MM.1S (cell line): ENCODE data around the gene TRAF3.
"Not testable (repeated sequence)": the region's sequence is repeated elsewhere in the genome, so short reads cannot be mapped to it uniquely, and the experiment has no call there.

Experiments used
- DNase-seq: peaks from one replicate; pipeline ENCODE4 v3.0.0-alpha.2; 2015
- H2AFZ ChIP-seq: fragments of 300-600 bp; sonication (generic); 2 replicates; pipeline ENCODE4 v1.6.0; 2016; ENCODE audit warnings: antibody characterized with exemption, low read length
- H3F3A ChIP-seq: fragments of 300-600 bp; sonication (generic); 2 replicates; pipeline ENCODE4 v1.6.1; 2016; ENCODE audit warnings: mild to moderate bottlenecking, antibody characterized with exemption, low read length, moderate library complexity, mixed read lengths; ENCODE audit not compliant: insufficient read depth
- H3K27ac ChIP-seq: fragments of 300-600 bp; sonication (generic); 2 replicates; pipeline ENCODE4 v1.5.1; 2016; ENCODE audit warnings: mild to moderate bottlenecking, low read length
- H3K27me3 ChIP-seq: fragments of 300-600 bp; sonication (generic); replicated peaks from 2 replicates; pipeline ENCODE4 v1.6.0; 2016; ENCODE audit warnings: low read length; ENCODE audit not compliant: insufficient read depth
- H3K36me3 ChIP-seq: fragments of 300-600 bp; sonication (generic); replicated peaks from 2 replicates; pipeline ENCODE4 v1.6.1; 2016; ENCODE audit warnings: mild to moderate bottlenecking, low read length, mixed read lengths; ENCODE audit not compliant: insufficient read depth
- H3K4me1 ChIP-seq: fragments of 300-600 bp; sonication (generic); 2 replicates; pipeline ENCODE4 v1.6.1; 2016; ENCODE audit warnings: low read length, mixed read lengths
- H3K4me2 ChIP-seq: fragments of 300-600 bp; sonication (generic); 2 replicates; pipeline ENCODE4 v1.6.0; 2016; ENCODE audit warnings: low read depth, low read length
- H3K4me3 ChIP-seq: fragments of 300-600 bp; sonication (generic); 2 replicates; pipeline ENCODE4 v1.5.1; 2016; ENCODE audit warnings: low read length, mixed read lengths
- H3K79me2 ChIP-seq: fragments of 300-600 bp; sonication (generic); 2 replicates; pipeline ENCODE4 v1.6.1; 2016; ENCODE audit warnings: mixed run types, low read length, mixed read lengths
- H3K9ac ChIP-seq: fragments of 300-600 bp; sonication (generic); 2 replicates; pipeline ENCODE4 v1.6.1; 2016; ENCODE audit warnings: low read length, mixed read lengths
- H3K9me2 ChIP-seq: fragments of 300-600 bp; sonication (generic); replicated peaks from 2 replicates; pipeline ENCODE4 v1.6.1; 2016; ENCODE audit warnings: mild to moderate bottlenecking, low read length, mixed read lengths; ENCODE audit not compliant: insufficient read depth
- H3K9me3 ChIP-seq: fragments of 300-600 bp; sonication (generic); replicated peaks from 2 replicates; pipeline ENCODE4 v1.6.1; 2016; ENCODE audit warnings: mild to moderate bottlenecking, low read length, mixed read lengths; ENCODE audit not compliant: insufficient read depth
- H4K20me1 ChIP-seq: fragments of 300-600 bp; sonication (generic); 2 replicates; pipeline ENCODE4 v1.6.1; 2016; ENCODE audit warnings: mild to moderate bottlenecking, low read length, moderate library complexity, mixed read lengths; ENCODE audit not compliant: insufficient read depth
- EZH2 ChIP-seq: fragments of 300-600 bp; sonication (generic); optimal IDR thresholded peaks from 2 replicates; pipeline ENCODE3; 2017; ENCODE audit warnings: low read depth, mild to moderate bottlenecking, antibody characterized with exemption, low read length, mixed read lengths
- EZH2phosphoT487 ChIP-seq: fragments of 300-600 bp; sonication (generic); IDR thresholded peaks from 2 replicates; pipeline ENCODE4 v1.6.1; 2018; ENCODE audit warnings: antibody characterized with exemption, low read length
- TF ChIP-seq, protein P1 (sequence below): fragments of 300-600 bp; sonication (generic); IDR thresholded peaks from 2 replicates; pipeline ENCODE4 v1.5.1; 2016; ENCODE audit warnings: antibody characterized with exemption, low read length, mixed read lengths

The TRAF3 gene

DNA sequence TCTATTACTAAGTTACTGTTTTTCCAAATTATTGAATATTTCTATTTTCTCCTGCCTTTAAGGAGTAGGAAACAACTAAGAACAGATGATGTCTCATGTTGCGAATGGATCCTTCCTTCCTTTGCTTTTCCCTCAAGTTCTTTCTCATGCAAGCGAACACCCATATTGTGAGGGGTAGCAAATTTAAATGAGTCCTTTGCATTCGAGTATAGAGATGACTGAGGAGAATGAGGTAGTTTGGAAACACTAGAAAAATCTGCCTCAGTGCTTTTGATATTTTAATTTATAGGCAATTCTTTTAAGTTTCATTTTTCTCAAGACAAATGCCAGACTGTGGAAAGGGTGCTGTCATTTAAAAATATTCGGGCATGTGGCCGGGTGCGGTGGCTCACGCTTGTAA lies 56.1 kb downstream of the TRAF3 start:
- Histone ChIP-seq H4K20me1 (no peaks in the 10 kb centered on the region), H3K27ac (no peak overlapping the region), H3K9me3 (no peaks in the 10 kb centered on the region), H3K79me2 (peaks cover 51% of the 10 kb centered on the region), H2AFZ (no peak overlapping the region), H3K4me3 (no peak overlapping the region), H3K27me3 (no peaks in the 10 kb centered on the region), H3K9me2 (no peaks in the 10 kb centered on the region), H3F3A (no peaks in the 10 kb centered on the region), H3K4me1 (no peaks in the 10 kb centered on the region), H3K36me3 (no peaks in the 10 kb centered on the region), H3K9ac (no peak overlapping the region), H3K4me2 (no peak overlapping the region)
- DNase-seq = no peak
- no peak for TF ChIP-seq EZH2

DNA sequence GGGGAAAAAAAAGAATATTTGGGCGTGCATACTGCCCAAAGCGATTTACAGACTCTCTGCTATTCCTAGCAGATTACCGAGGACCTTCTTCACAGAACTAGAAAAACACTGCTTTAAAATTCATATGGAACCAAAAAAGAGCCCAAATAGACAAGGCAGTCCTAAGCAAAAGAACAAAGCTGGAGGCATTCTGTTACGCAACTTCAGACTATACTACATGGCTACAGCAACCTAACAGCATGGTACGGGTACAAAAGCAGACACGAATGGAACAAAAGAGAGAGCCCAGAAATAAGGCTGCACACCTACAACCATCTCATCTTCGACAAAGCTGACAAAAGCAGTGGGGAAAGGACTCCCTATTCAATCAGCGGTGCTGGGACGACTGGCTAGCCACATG lies 56.7 kb downstream of the TRAF3 start:
- no peaks in the 10 kb centered on the region for H3K9me3 ChIP-seq
- H3K79me2 ChIP-seq = peaks cover 45% of the 10 kb centered on the region
- H2AFZ ChIP-seq = no peak overlapping the region
- DNase-seq = no peak
- TF ChIP-seq EZH2phosphoT487 = no peak
- no peak for TF ChIP-seq EZH2
- TF ChIP-seq, protein P1, sequence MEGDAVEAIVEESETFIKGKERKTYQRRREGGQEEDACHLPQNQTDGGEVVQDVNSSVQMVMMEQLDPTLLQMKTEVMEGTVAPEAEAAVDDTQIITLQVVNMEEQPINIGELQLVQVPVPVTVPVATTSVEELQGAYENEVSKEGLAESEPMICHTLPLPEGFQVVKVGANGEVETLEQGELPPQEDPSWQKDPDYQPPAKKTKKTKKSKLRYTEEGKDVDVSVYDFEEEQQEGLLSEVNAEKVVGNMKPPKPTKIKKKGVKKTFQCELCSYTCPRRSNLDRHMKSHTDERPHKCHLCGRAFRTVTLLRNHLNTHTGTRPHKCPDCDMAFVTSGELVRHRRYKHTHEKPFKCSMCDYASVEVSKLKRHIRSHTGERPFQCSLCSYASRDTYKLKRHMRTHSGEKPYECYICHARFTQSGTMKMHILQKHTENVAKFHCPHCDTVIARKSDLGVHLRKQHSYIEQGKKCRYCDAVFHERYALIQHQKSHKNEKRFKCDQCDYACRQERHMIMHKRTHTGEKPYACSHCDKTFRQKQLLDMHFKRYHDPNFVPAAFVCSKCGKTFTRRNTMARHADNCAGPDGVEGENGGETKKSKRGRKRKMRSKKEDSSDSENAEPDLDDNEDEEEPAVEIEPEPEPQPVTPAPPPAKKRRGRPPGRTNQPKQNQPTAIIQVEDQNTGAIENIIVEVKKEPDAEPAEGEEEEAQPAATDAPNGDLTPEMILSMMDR = no peak
- H3K27me3 ChIP-seq = no peaks in the 10 kb centered on the region
- no peaks in the 10 kb centered on the region for H3F3A ChIP-seq
- no peak overlapping the region for H3K4me2 ChIP-seq
- H3K9ac ChIP-seq = no peak overlapping the region
- no peaks in the 10 kb centered on the region for H3K4me1 ChIP-seq
- H4K20me1 ChIP-seq = no peaks in the 10 kb centered on the region
- H3K36me3 ChIP-seq = no peaks in the 10 kb centered on the region
- H3K4me3 ChIP-seq = no peak overlapping the region
- no peaks in the 10 kb centered on the region for H3K9me2 ChIP-seq
- H3K27ac ChIP-seq = no peak overlapping the region

DNA sequence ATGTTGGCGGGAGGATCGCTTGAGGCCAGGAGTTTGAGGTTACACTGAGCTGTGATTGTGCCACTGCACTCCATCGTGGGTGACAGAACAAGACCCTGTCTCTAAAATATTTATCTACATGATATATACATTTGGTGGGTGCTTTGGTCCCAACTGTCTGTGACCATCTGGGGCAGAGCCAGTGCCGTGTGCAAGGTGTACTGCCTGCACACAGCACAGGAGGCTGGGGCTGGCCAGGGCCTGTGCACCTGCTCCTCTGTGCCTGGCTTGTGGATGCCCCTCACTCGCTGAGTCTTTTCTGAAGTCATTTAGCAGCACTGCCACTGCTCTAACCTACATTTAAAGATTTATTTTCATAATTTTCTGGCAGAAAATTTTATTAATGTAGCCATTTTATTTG lies 58.7 kb downstream of the TRAF3 start:
- H3K9me2 ChIP-seq = no peaks in the 10 kb centered on the region
- TF ChIP-seq EZH2phosphoT487 = no peak
- TF ChIP-seq, protein P1 = no peak
- TF ChIP-seq EZH2 = no peak
- no peaks in the 10 kb centered on the region for H3K9me3 ChIP-seq
- no peaks in the 10 kb centered on the region for H3F3A ChIP-seq
- no peaks in the 10 kb centered on the region for H3K36me3 ChIP-seq
- H3K4me1 ChIP-seq = no peaks in the 10 kb centered on the region
- peaks cover 27% of the 10 kb centered on the region for H3K79me2 ChIP-seq
- H3K4me3 ChIP-seq = no peak overlapping the region
- H3K27ac ChIP-seq = no peak overlapping the region
- no peak overlapping the region for H2AFZ ChIP-seq
- no peak overlapping the region for H3K9ac ChIP-seq
- H3K27me3 ChIP-seq = no peaks in the 10 kb centered on the region
- no peaks in the 10 kb centered on the region for H4K20me1 ChIP-seq
- no peak overlapping the region for H3K4me2 ChIP-seq
- DNase-seq = no peak

DNA sequence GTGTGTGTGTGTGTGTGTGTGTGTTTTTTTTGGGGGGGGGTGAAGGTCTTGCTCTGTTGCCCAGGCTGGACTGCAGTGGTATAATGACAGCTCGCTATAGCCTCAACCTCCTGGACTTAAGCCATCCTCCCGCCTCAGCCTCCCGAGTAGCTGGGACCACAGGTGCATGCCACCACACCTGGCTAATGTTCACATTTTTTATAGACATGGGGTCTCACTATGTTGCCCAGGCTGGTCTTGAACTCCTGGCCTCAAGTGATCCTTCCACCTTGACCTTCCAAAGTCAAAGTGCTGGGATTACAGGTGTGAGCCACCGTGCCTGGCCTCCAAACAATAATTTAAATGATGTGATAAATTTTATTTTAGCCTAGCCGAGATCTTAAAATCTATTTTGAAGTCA lies 59.9 kb downstream of the TRAF3 start:
- H3K9me3 ChIP-seq, DNase-seq, H3K4me1 ChIP-seq, H3K9me2 ChIP-seq, H2AFZ ChIP-seq, H3K9ac ChIP-seq, H3K27me3 ChIP-seq, H3F3A ChIP-seq, H3K36me3 ChIP-seq, H4K20me1 ChIP-seq, H3K4me2 ChIP-seq, H3K27ac ChIP-seq, H3K4me3 ChIP-seq: not testable (repeated sequence)
- peaks cover 18% of the 10 kb centered on the region for H3K79me2 ChIP-seq
